OCI-LY7 (cell line): Measurements from ENCODE around the gene RNF43.

Experiments used
- CTCF ChIP-seq: fragments of 200-600 bp; sonication (generic); conservative IDR thresholded peaks from 2 replicates; pipeline ENCODE4 v1.5.1; 2014; ENCODE audit warnings: mild to moderate bottlenecking, antibody characterized with exemption, low read length, moderate library complexity, mixed read lengths
- EZH2phosphoT487 ChIP-seq: fragments of 200-600 bp; sonication (generic); IDR thresholded peaks from 2 replicates; pipeline ENCODE4 v1.6.1; 2018; ENCODE audit warnings: low read depth, borderline replicate concordance, mild to moderate bottlenecking, mixed run types, antibody characterized with exemption, low read length, moderate library complexity, mixed read lengths

DNA sequence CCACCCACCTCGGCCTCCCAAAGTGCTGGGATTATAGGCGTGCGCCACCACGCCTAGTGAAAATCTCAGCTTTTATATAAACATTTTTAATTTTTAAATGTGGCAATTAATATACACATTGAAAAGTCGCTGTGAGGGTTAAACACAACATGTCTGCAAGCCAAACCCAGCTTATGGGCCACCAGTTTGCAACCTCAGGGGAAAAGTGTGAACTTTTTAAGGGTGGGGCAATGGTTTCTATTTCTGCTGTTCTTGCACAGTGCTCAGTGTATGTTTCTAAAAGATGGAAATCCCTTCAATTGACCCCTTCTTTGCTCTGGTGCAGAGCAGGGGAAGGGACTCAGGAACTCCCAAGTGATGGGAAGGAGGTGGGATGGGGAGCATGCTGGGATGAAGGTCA lies 47.0 kb downstream of the RNF43 start:
- TF ChIP-seq CTCF, result no peak
- no peak for TF ChIP-seq EZH2phosphoT487
